AG04450 (cell line): ENCODE results near the gene POGLUT2. TPM values are rescaled to one million over a fixed set of nuclear protein-coding genes. Genes with fewer than 3 reads are reported as not detected.

Source experiments
- CTCF ChIA-PET: fragments of 300-600, 350-600 bp; formaldehyde crosslinking; extraction: SDS; loops from one replicate; lab custom pipeline; 2022; ENCODE audit warnings: antibody characterized with exemption, inconsistent platforms; lab: Charles Lee
- POLR2A ChIA-PET: fragments of 350-600 bp; formaldehyde crosslinking; extraction: SDS; loops from one replicate; lab custom pipeline; 2021; ENCODE audit warnings: antibody characterized with exemption, inconsistent platforms; lab: Yijun Ruan, JAX
- DNase-seq: peaks from one replicate; pipeline ENCODE4 v3.0.0-alpha.2; 2011; ENCODE audit warnings: low read depth, low spot score
- H3K27ac ChIP-seq: one replicate; pipeline ENCODE4 v1.5.1; 2012; ENCODE audit warnings: low read depth, low read length, control low read depth
- H3K27me3 ChIP-seq: one replicate; pipeline ENCODE4 v1.6.0; 2012; ENCODE audit warnings: low read length; ENCODE audit not compliant: control insufficient read depth, insufficient read depth
- H3K4me3 ChIP-seq: 2 replicates; pipeline ENCODE4 v1.5.1; 2011; ENCODE audit warnings: mild to moderate bottlenecking, low read depth, low read length, control low read depth
- H3K9me3 ChIP-seq: 2 replicates; pipeline ENCODE4 v1.5.1; 2012; ENCODE audit warnings: low read length; ENCODE audit not compliant: control insufficient read depth, insufficient read depth
- CTCF ChIP-seq: IDR thresholded peaks from 2 replicates; pipeline ENCODE4 v1.5.1; 2011; ENCODE audit warnings: low read depth, low read length, control low read depth, inconsistent platforms
- polyA plus RNA-seq: library from polyadenylated mRNA; depleted of rRNA; stranded (reverse); fragments of >200 nt; gene quantifications from 2 replicates; pipeline ENCODE4 v1.2.3, GENCODE V29; 2011

The POGLUT2 gene
- polyA plus RNA-seq, 1 experiment = 24.8 TPM

- H3K4me3 ChIP-seq = no peak overlapping the region
- no peak for TF ChIP-seq CTCF
- H3K9me3 ChIP-seq = peaks cover 5% of the 10 kb centered on the region; the same call in 1 of the 2 replicates
- H3K27ac ChIP-seq = no peak overlapping the region
- H3K27me3 ChIP-seq = no peaks in the 10 kb centered on the region
- ChIA-PET POLR2A (no interaction called here), CTCF (interaction anchor here (0.7 to 1.5 kb wide), 4 partner anchors 28 to 192 kb away, joined by 4 to 6 read pairs (median 4); no protein-coding TSS in a partner anchor)
- no peak for DNase-seq
Measured at GRCh38 chr13:102772042-102772425, 26.7 kb downstream of the POGLUT2 start.

- Histone ChIP-seq H3K9me3 (peaks cover 5% of the 10 kb centered on the region; the same call in 1 of the 2 replicates), H3K27ac (no peak overlapping the region), H3K27me3 (no peaks in the 10 kb centered on the region), H3K4me3 (no peak overlapping the region)
- POLR2A ChIA-PET = no interaction called here
- TF ChIP-seq CTCF = no peak
- DNase-seq = no peak
- CTCF ChIA-PET = interaction anchor here (0.7 to 1.3 kb wide), 2 partner anchors 139 to 191 kb away, joined by 4 read pairs; no protein-coding TSS in a partner anchor
Measured at GRCh38 chr13:102771298-102772041, 27.3 kb downstream of the POGLUT2 start.

- CTCF ChIA-PET = no interaction called here
- POLR2A ChIA-PET = no interaction called here
- no peak for TF ChIP-seq CTCF
Measured at GRCh38 chr13:102770435-102770834, 28.3 kb downstream of the POGLUT2 start.

GRCh38 chr13:102769679-102770078 lies 29.1 kb downstream of the POGLUT2 start:
- no peak for TF ChIP-seq CTCF
- ChIA-PET CTCF (interaction anchor here (1.0 to 1.8 kb wide), 3 partner anchors 188 to 214 kb away, joined by 4 to 11 read pairs (median 4); no protein-coding TSS in a partner anchor), POLR2A (no interaction called here)
- DNase-seq = no peak
- no peak overlapping the region for H3K27ac ChIP-seq
- H3K4me3 ChIP-seq = no peak overlapping the region
- no peaks in the 10 kb centered on the region for H3K27me3 ChIP-seq
- H3K9me3 ChIP-seq = peaks cover 5% of the 10 kb centered on the region; the same call in 1 of the 2 replicates

More at GRCh38 chr13:102770435-102770834, 28.3 kb downstream of the POGLUT2 start:
- Histone ChIP-seq H3K4me3 (no peak overlapping the region), H3K27ac (no peak overlapping the region), H3K9me3 (peaks cover 5% of the 10 kb centered on the region; the same call in 1 of the 2 replicates), H3K27me3 (no peaks in the 10 kb centered on the region)
- no peak for DNase-seq

- Histone ChIP-seq H3K4me3 (no peak overlapping the region), H3K27ac (no peak overlapping the region), H3K27me3 (no peaks in the 10 kb centered on the region), H3K9me3 (no peaks in the 10 kb centered on the region)
- ChIA-PET CTCF (interaction anchor here (0.9 to 1.8 kb wide), 5 partner anchors 31 to 213 kb away, joined by 3 to 11 read pairs (median 4); no protein-coding TSS in a partner anchor), POLR2A (no interaction called here)
- TF ChIP-seq CTCF = no peak
- DNase-seq = no peak
Measured at GRCh38 chr13:102768909-102769308, 29.9 kb downstream of the POGLUT2 start.
